ENCODE results near the gene LGALS7B. TPM values are rescaled to one million over a fixed set of nuclear protein-coding genes. Genes with fewer than 3 reads are reported as not detected.

The LGALS7B gene
- total and polyA plus RNA-seq, 10 of the 15 experiments (the other 5 are each of a cell fraction or from before 2014, with no cell fraction given), result not detected

DNA sequence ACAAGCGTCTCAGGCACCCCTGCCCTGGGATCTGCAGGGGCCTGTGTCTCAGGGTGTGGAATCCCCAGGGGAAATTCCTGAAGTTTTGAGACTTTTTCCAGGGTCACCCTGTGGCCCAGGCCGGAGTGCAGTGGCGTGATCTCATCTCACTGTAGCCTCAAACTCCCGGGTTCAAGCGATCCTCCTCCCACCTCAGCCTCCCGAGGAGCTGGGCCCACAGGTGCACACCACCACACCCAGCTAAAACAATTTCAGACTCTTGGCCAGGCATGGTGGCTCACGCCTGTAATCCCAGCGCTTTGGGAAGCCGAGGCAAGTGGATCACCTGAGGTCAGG, 48.8 kb upstream of the LGALS7B start (continued):
- TF ChIP-seq, protein P1, sequence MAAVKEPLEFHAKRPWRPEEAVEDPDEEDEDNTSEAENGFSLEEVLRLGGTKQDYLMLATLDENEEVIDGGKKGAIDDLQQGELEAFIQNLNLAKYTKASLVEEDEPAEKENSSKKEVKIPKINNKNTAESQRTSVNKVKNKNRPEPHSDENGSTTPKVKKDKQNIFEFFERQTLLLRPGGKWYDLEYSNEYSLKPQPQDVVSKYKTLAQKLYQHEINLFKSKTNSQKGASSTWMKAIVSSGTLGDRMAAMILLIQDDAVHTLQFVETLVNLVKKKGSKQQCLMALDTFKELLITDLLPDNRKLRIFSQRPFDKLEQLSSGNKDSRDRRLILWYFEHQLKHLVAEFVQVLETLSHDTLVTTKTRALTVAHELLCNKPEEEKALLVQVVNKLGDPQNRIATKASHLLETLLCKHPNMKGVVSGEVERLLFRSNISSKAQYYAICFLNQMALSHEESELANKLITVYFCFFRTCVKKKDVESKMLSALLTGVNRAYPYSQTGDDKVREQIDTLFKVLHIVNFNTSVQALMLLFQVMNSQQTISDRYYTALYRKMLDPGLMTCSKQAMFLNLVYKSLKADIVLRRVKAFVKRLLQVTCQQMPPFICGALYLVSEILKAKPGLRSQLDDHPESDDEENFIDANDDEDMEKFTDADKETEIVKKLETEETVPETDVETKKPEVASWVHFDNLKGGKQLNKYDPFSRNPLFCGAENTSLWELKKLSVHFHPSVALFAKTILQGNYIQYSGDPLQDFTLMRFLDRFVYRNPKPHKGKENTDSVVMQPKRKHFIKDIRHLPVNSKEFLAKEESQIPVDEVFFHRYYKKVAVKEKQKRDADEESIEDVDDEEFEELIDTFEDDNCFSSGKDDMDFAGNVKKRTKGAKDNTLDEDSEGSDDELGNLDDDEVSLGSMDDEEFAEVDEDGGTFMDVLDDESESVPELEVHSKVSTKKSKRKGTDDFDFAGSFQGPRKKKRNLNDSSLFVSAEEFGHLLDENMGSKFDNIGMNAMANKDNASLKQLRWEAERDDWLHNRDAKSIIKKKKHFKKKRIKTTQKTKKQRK (IDR thresholded peaks at IDR 0.05; ENCODE audit: low read depth, low read length), result no peak
- TF ChIP-seq, protein P2, sequence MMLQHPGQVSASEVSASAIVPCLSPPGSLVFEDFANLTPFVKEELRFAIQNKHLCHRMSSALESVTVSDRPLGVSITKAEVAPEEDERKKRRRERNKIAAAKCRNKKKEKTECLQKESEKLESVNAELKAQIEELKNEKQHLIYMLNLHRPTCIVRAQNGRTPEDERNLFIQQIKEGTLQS (IDR thresholded peaks at IDR 0.05; ENCODE audit: borderline replicate concordance, extremely low read depth, low read depth, low read length), result no peak
- TF ChIP-seq, protein P3, sequence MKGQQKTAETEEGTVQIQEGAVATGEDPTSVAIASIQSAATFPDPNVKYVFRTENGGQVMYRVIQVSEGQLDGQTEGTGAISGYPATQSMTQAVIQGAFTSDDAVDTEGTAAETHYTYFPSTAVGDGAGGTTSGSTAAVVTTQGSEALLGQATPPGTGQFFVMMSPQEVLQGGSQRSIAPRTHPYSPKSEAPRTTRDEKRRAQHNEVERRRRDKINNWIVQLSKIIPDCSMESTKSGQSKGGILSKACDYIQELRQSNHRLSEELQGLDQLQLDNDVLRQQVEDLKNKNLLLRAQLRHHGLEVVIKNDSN (IDR thresholded peaks at IDR 0.05; ENCODE audit: borderline replicate concordance, extremely low read length, insufficient read depth, low read depth, low read length), result no peak
- no peak for TF ChIP-seq SUZ12 (IDR thresholded peaks at IDR 0.05; ENCODE audit: unreplicated experiment)
- TF ChIP-seq, protein P4, sequence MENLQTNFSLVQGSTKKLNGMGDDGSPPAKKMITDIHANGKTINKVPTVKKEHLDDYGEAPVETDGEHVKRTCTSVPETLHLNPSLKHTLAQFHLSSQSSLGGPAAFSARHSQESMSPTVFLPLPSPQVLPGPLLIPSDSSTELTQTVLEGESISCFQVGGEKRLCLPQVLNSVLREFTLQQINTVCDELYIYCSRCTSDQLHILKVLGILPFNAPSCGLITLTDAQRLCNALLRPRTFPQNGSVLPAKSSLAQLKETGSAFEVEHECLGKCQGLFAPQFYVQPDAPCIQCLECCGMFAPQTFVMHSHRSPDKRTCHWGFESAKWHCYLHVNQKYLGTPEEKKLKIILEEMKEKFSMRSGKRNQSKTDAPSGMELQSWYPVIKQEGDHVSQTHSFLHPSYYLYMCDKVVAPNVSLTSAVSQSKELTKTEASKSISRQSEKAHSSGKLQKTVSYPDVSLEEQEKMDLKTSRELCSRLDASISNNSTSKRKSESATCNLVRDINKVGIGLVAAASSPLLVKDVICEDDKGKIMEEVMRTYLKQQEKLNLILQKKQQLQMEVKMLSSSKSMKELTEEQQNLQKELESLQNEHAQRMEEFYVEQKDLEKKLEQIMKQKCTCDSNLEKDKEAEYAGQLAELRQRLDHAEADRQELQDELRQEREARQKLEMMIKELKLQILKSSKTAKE (IDR thresholded peaks at IDR 0.05; ENCODE audit: low read depth, poor library complexity, severe bottlenecking), result no peak

Measured in GM12878 (cell line).